HG03108 (cell line): ENCODE data around the gene THEMIS.
"Not testable (repeated sequence)": the region's sequence is repeated elsewhere in the genome, so short reads cannot be mapped to it uniquely, and the experiment has no call there.

Source experiments
- ATAC-seq: cut with Tn5 transposase; IDR thresholded peaks from one replicate; pipeline ENCODE4 v1.9.1; 2021; ENCODE audit warnings: moderate library complexity; ENCODE audit not compliant: unreplicated experiment

THEMIS gene

GRCh38 chr6:127900935-127901334 is at the start of gene THEMIS:
Gene THEMIS (minus strand): TSS chr6:127901058. CDS start chr6:127900932, 126 bp downstream.
- ATAC-seq = no peak

GRCh38 chr6:127949251-127949650 is 48.4 kb upstream of the THEMIS start:
- no peak for ATAC-seq

- no peak for ATAC-seq
These were observed 45.5 kb upstream of the THEMIS start for GRCh38 chr6:127946388-127946787.

GRCh38 chr6:127945434-127946097 is 44.7 kb upstream of the THEMIS start:
- ATAC-seq = no peak

- no peak for ATAC-seq
These were observed 40.4 kb upstream of the THEMIS start for GRCh38 chr6:127941228-127941627.

GRCh38 chr6:127939442-127940066 is 38.7 kb upstream of the THEMIS start:
- no peak for ATAC-seq

GRCh38 chr6:127938701-127939100 is 37.8 kb upstream of the THEMIS start:
- ATAC-seq = no peak

- ATAC-seq = no peak
These were observed 36.9 kb upstream of the THEMIS start for GRCh38 chr6:127937747-127938146.

GRCh38 chr6:127937102-127937501 is 36.2 kb upstream of the THEMIS start:
- no peak for ATAC-seq

GRCh38 chr6:127934956-127935355 is 34.1 kb upstream of the THEMIS start:
- no peak for ATAC-seq

GRCh38 chr6:127933852-127934840 is 33.3 kb upstream of the THEMIS start:
- no peak for ATAC-seq

GRCh38 chr6:127933137-127933536 is 32.3 kb upstream of the THEMIS start:
- no peak for ATAC-seq

- no peak for ATAC-seq
These were observed 31.9 kb upstream of the THEMIS start for GRCh38 chr6:127932708-127933107.

GRCh38 chr6:127926441-127926840 is 25.6 kb upstream of the THEMIS start:
- ATAC-seq = not testable (repeated sequence)

GRCh38 chr6:127924440-127924839 is 23.6 kb upstream of the THEMIS start:
- no peak for ATAC-seq

- ATAC-seq = no peak
These were observed 23.2 kb upstream of the THEMIS start for GRCh38 chr6:127924031-127924430.

- ATAC-seq = no peak
These were observed 22.3 kb upstream of the THEMIS start for GRCh38 chr6:127923135-127923534.

GRCh38 chr6:127921982-127922381 is 21.1 kb upstream of the THEMIS start:
- no peak for ATAC-seq

- no peak for ATAC-seq
These were observed 19.9 kb upstream of the THEMIS start for GRCh38 chr6:127920804-127921203.

- ATAC-seq = no peak
These were observed 17.9 kb upstream of the THEMIS start for GRCh38 chr6:127918506-127919427.
